NOMO-1 (cell line): ENCODE results near the gene UVRAG.

Experiments used
- DNase-seq, 2 experiments: peaks; one replicate each; lab custom pipeline; 2025; ENCODE audit not compliant: unreplicated experiment in 2 of 2; lab: John Stamatoyannopoulos, UW

Gene UVRAG

GRCh38 chr11:76175783-76176182 lies 360.8 kb downstream of the UVRAG start:
- DNase-seq = no peak

DNA sequence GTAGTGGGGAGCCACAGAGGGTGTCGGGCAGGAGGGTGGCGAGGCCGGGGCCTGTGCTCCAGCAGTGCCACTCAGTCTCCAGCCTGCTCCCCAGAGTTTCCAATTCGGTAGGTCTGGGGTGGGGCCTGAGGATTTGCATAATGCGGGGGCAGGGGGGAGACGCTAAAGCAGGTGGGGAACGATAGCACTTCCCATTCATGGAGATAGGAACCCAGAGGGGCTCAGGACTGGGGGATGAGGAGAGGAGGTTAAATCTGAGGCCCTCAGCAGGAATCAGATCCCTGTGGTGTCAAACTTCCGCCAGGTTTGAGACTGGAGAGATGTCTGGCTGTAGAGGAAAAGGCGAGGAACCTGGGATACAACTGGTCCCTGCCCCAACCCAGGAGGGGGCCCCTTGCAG lies 361.5 kb downstream of the UVRAG start:
- no peak for DNase-seq

- DNase-seq = no peak
Measured at GRCh38 chr11:76177250-76177686, 362.3 kb downstream of the UVRAG start.

DNA sequence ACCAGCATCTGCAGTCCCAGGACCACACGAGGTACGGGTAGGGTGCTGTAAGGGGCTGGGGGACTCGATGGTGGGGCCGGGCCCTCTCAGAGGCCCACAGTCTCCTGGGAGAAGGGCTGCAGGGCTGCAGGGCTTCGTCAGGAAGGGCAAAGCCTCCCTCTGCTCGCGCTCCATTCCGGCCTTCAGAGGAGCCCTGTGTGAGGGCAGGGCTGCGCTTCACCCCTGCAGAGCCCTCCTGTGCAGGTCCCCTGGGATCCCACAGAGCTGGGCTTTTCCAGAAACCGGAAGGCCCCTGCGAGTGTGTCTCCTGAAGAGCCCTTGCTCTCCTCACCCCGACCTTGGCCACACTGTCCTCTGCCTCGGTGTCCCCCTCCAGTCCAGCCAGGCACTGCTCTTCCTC lies 364.1 kb downstream of the UVRAG start:
- DNase-seq = no peak

- DNase-seq = no peak
Measured at GRCh38 chr11:76181371-76181770, 366.4 kb downstream of the UVRAG start.

DNA sequence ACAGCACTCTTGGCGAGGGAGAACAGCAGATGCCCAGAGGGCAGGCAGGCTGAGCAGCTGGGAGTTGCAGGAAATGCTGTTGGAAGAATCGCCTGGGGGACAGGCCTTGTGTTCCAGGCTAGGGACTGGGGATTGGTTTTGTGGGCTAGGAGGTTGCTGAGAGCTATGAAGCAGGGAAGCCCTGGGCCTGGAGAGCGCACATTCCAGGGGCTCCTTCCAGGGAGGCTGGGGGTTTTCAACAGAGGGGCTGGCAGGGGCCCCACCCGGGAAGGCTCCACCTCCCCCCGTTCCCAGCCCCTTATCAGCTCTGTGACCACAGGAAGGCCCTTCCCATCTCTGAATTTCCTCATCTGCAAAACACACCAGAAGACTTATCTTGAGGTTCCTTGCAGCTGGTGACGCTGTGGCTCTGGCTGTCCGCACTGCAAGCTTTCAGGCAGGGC lies 369.6 kb downstream of the UVRAG start:
- no peak for DNase-seq

DNA sequence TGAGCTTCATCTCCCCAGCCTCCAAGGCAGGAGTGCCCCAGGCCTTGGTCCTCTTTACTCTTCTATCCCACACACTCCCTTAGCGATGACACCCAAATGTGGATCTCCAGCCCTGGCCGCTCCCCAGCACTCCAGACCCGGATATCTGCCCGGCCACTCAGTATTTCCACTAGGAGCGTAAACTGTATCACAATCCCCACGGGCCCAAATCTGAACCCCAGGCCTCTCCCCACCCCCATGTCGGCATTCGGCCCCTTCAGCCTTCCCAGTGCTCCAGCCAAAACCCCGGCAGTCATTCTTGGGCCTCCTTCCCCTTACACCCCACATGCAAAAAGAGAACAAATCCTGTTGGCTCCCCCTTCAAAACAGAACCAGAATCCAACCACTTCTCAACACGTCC lies 370.5 kb downstream of the UVRAG start:
- no peak for DNase-seq

DNA sequence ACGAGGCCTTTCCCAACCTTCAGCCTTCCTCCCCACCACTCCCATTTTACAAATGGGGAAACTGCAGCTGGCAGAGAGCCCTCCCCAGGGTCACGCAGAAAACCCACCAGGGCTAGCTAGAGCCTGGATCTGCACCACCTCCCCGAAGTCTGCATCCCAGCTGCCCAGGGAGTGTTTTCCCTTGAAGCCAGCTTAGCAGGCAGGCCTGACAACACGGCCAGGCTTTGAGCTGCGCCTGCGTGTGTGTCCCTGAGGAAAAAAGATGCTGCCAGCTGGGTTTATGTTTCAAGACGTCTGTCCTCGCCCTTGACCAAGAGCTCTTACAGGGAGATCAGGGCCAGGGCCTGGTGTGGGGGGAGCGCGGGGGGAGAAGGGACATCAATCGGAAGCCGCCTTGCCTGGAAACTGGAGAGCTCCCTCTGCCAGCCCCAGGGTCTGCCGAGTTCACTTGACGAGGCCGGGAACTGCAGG lies 371.0 kb downstream of the UVRAG start:
- no peak for DNase-seq

DNA sequence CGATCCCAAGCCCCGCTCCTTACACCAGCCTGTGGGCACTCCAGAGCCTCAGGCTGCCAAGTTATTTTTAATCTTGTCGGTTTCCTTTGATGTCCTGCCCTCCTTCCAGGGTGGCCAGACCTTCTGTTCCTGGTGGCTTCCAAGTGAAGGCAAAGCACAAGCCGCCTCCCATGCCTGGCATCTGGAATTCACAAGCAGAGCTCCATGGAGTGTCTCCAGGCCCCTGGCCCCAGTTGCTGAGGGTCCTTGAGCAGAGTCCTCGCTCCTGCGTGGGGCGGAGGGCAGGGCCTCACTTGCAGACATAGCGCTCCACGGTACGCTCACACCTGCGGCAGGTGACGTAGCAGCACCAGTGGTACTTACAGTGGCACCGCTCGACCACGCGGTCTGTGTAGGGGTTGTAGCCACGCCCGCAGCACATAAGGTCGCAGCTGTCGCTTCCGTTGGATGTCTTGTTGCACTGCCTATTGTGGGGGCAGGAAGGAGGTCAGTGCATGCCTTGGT lies 371.8 kb downstream of the UVRAG start:
- no peak for DNase-seq

DNA sequence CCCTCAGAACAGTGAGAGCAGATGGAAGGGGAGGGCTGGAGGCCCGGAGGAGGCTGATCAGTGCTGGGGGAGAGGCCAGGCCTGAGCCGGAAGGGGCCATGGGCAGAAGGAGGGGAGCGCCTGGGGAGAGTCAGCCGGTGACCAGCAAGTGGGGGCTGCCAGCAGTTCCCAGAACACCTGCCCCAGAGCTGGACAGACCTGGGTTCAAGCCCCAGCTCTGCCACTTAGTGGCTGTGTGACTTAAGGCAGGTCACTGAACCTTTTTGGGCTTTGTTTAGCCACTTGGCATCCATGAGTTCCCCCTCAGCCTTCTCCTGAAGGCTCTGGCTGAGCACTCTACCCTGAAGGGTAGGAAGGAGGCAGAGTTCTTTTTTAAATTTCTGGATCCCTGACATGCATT lies 373.9 kb downstream of the UVRAG start:
- no peak for DNase-seq

DNA sequence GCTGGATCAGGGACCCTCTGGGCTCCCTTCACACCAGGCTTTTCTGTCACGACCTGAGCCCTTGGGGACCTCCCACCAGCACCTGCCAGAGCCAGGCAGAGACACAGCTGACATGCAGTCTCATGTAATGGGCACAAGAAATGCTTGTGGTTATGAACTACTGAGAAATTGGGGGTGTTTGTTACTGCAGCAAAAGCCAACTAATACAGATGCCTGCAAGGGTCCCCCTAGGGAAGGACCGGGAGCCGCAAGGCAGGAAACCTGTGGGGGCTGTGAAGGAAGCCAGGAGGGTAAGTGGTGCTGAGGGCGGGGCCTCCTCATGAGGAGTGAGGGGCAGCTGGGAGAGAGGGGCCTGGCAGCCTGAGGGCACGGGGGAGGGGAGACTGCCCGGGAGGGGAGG lies 374.7 kb downstream of the UVRAG start:
- no peak for DNase-seq

- no peak for DNase-seq
Measured at GRCh38 chr11:76190376-76190775, 375.4 kb downstream of the UVRAG start.
